ENCODE data around the gene F10. TPM values are rescaled to one million over a fixed set of nuclear protein-coding genes. Genes with fewer than 3 reads are reported as not detected.

Gene F10
- total and polyA plus RNA-seq, 2 of the 13 experiments (the other 11 are each of a cell fraction or from before 2014, with no cell fraction given), result 58.4 to 237 TPM

GRCh38 chr13:113157929-113158747 is 35.5 kb downstream of the F10 start, which contains the start of gene PROZ (continued):
- TF ChIP-seq ZNF746 (CRISPR knock-in tag; IDR thresholded peaks at IDR 0.05), result peak; percentile 23; the same call in 1 of the 2 replicates
- TF ChIP-seq ZNF816 (CRISPR knock-in tag; IDR thresholded peaks at IDR 0.05; ENCODE audit: borderline replicate concordance), result no peak
- no peak for TF ChIP-seq DZIP1 (CRISPR knock-in tag; IDR thresholded peaks at IDR 0.05)
- TF ChIP-seq TFDP2 (CRISPR knock-in tag; IDR thresholded peaks at IDR 0.05), result peak; percentile 76
- TF ChIP-seq ZFP91 (CRISPR knock-in tag; IDR thresholded peaks at IDR 0.05; ENCODE audit: borderline replicate concordance), result peak; percentile 69
- TF ChIP-seq THRA (CRISPR knock-in tag; IDR thresholded peaks at IDR 0.05; ENCODE audit: borderline replicate concordance), result peak; percentile 61; the same call in 1 of the 2 replicates
- peak; percentile 54 for TF ChIP-seq MED1 (CRISPR knock-in tag; IDR thresholded peaks at IDR 0.05)
- no peak for TF ChIP-seq NPAS2 (CRISPR knock-in tag; IDR thresholded peaks at IDR 0.05; ENCODE audit: borderline replicate concordance)
- no peak for TF ChIP-seq FOXJ3 (CRISPR knock-in tag; IDR thresholded peaks at IDR 0.05; ENCODE audit: borderline replicate concordance)
- no peak for TF ChIP-seq ZNF33A (CRISPR knock-in tag; IDR thresholded peaks at IDR 0.05; ENCODE audit: borderline replicate concordance)
- no peak for TF ChIP-seq ZNF335 (CRISPR knock-in tag; IDR thresholded peaks at IDR 0.05)
- TF ChIP-seq ZNF501 (CRISPR knock-in tag; IDR thresholded peaks at IDR 0.05), result 0 out of 2 replicates have a peak, but pooled peaks have one; percentile 21
- TF ChIP-seq ZNF546 (CRISPR knock-in tag; conservative IDR thresholded peaks at IDR 0.05), result 0 out of 2 replicates have a peak, but pooled peaks have one; percentile 50
- no peak for TF ChIP-seq ZNF652 (CRISPR knock-in tag; IDR thresholded peaks at IDR 0.05; ENCODE audit: borderline replicate concordance, low read depth)
- TF ChIP-seq SRSF9 (IDR thresholded peaks at IDR 0.05; ENCODE audit: borderline replicate concordance, insufficient read depth, low read depth, low read length, poor library complexity, severe bottlenecking), result no peak
- TF ChIP-seq ZNF841 (CRISPR knock-in tag; IDR thresholded peaks at IDR 0.05; ENCODE audit: borderline replicate concordance), result no peak
- TF ChIP-seq TBP (CRISPR knock-in tag; IDR thresholded peaks at IDR 0.05), result no peak
